ENCODE measurements around the gene C10orf90. TPM values are rescaled to one million over a fixed set of nuclear protein-coding genes. Genes with fewer than 3 reads are reported as not detected.

C10orf90 gene
- total and polyA plus RNA-seq, 4 donors = 0.05 to 0.25 TPM; not detected in 2

DNA sequence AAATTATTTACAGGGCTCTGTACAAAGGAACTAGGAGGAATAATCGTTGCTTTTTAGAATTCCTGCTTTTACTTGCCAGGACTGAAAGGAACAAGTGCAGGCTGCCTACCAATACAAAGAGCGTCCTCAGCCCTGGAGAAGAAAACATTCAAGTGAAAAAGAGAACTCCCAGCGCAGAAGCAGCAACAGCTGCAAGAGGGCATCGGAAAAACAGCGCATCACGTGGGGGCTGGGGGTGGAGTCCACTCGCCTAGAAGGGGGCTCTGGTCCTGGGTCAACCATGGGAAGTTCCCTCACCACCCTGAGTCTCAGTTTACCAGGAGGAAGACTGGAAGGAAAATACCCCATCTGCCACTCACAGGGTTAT is 385 bp upstream of the C10orf90 start:
- Histone ChIP-seq H3K27me3 (ENCODE audit: control insufficient read depth in 4 of 4, insufficient read depth in 4 of 4, low read length in 3 of 4) (no peaks in the 10 kb centered on the region), H3K36me3 (ENCODE audit: control insufficient read depth in 4 of 4, insufficient read depth in 3 of 4, low read depth in 1 of 4, low read length in 3 of 4) (no peaks in the 10 kb centered on the region), H3K4me3 (ENCODE audit: low read depth in 1 of 3, low read length in 3 of 3) (no peak overlapping the region), H3K4me1 (ENCODE audit: control insufficient read depth in 4 of 4, insufficient read depth in 4 of 4, low read length in 3 of 4) (no peaks in the 10 kb centered on the region), H3K9ac (ENCODE audit: low read depth in 1 of 2, low read length in 2 of 2) (no peak overlapping the region), H3K27ac (ENCODE audit: low read depth in 1 of 2, low read length in 2 of 2) (no peak overlapping the region), H3K9me3 (ENCODE audit: control insufficient read depth in 4 of 4, low read length in 3 of 4) (no peaks in the 10 kb centered on the region)
- TF ChIP-seq FOXA1 (IDR thresholded peaks at IDR 0.05) = no peak
- no peak for TF ChIP-seq YY1 (IDR thresholded peaks at IDR 0.05)
- TF ChIP-seq HNF4G (IDR thresholded peaks at IDR 0.05) = no peak
- no peak for TF ChIP-seq TAF1 (conservative IDR thresholded peaks at IDR 0.05)
- no peak for DNase-seq (ENCODE audit: low spot score)
- 51% methylated on average over 7 of the region's 7 CpGs for WGBS

- H3K27ac ChIP-seq (ENCODE audit: low read depth in 1 of 2, low read length in 2 of 2) = no peak overlapping the region
- WGBS = 63% methylated on average over 3 of the region's 3 CpGs
- no peaks in the 10 kb centered on the region for H3K36me3 ChIP-seq (ENCODE audit: control insufficient read depth in 4 of 4, insufficient read depth in 3 of 4, low read depth in 1 of 4, low read length in 3 of 4)
- no peaks in the 10 kb centered on the region for H3K9me3 ChIP-seq (ENCODE audit: control insufficient read depth in 4 of 4, low read length in 3 of 4)
- H3K4me1 ChIP-seq (ENCODE audit: control insufficient read depth in 4 of 4, insufficient read depth in 4 of 4, low read length in 3 of 4) = no peaks in the 10 kb centered on the region
- no peak overlapping the region for H3K4me3 ChIP-seq (ENCODE audit: low read depth in 1 of 3, low read length in 3 of 3)
- no peaks in the 10 kb centered on the region for H3K27me3 ChIP-seq (ENCODE audit: control insufficient read depth in 4 of 4, insufficient read depth in 4 of 4, low read length in 3 of 4)
- DNase-seq (ENCODE audit: low spot score) = no peak
- TF ChIP-seq JUND (IDR thresholded peaks at IDR 0.05) = no peak
- TF ChIP-seq, protein P1, sequence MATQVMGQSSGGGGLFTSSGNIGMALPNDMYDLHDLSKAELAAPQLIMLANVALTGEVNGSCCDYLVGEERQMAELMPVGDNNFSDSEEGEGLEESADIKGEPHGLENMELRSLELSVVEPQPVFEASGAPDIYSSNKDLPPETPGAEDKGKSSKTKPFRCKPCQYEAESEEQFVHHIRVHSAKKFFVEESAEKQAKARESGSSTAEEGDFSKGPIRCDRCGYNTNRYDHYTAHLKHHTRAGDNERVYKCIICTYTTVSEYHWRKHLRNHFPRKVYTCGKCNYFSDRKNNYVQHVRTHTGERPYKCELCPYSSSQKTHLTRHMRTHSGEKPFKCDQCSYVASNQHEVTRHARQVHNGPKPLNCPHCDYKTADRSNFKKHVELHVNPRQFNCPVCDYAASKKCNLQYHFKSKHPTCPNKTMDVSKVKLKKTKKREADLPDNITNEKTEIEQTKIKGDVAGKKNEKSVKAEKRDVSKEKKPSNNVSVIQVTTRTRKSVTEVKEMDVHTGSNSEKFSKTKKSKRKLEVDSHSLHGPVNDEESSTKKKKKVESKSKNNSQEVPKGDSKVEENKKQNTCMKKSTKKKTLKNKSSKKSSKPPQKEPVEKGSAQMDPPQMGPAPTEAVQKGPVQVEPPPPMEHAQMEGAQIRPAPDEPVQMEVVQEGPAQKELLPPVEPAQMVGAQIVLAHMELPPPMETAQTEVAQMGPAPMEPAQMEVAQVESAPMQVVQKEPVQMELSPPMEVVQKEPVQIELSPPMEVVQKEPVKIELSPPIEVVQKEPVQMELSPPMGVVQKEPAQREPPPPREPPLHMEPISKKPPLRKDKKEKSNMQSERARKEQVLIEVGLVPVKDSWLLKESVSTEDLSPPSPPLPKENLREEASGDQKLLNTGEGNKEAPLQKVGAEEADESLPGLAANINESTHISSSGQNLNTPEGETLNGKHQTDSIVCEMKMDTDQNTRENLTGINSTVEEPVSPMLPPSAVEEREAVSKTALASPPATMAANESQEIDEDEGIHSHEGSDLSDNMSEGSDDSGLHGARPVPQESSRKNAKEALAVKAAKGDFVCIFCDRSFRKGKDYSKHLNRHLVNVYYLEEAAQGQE (IDR thresholded peaks at IDR 0.05) = no peak
- no peak overlapping the region for H3K9ac ChIP-seq (ENCODE audit: low read depth in 1 of 2, low read length in 2 of 2)
Observed at GRCh38 chr10:126669168-126669567, 1.3 kb downstream of the C10orf90 start.

GRCh38 chr10:126668505-126668904 is 2.0 kb downstream of the C10orf90 start:
- H3K27ac ChIP-seq (ENCODE audit: low read depth in 1 of 2, low read length in 2 of 2) = no peak overlapping the region
- no peaks in the 10 kb centered on the region for H3K27me3 ChIP-seq (ENCODE audit: control insufficient read depth in 4 of 4, insufficient read depth in 4 of 4, low read length in 3 of 4)
- H3K36me3 ChIP-seq (ENCODE audit: control insufficient read depth in 4 of 4, insufficient read depth in 3 of 4, low read depth in 1 of 4, low read length in 3 of 4) = no peaks in the 10 kb centered on the region
- no peak for DNase-seq (ENCODE audit: low spot score)
- no peak overlapping the region for H3K4me3 ChIP-seq (ENCODE audit: low read depth in 1 of 3, low read length in 3 of 3)
- no peaks in the 10 kb centered on the region for H3K4me1 ChIP-seq (ENCODE audit: control insufficient read depth in 4 of 4, insufficient read depth in 4 of 4, low read length in 3 of 4)
- no peaks in the 10 kb centered on the region for H3K9me3 ChIP-seq (ENCODE audit: control insufficient read depth in 4 of 4, low read length in 3 of 4)
- no peak overlapping the region for H3K9ac ChIP-seq (ENCODE audit: low read depth in 1 of 2, low read length in 2 of 2)
- no peak for TF ChIP-seq MAX (IDR thresholded peaks at IDR 0.05)
- WGBS = 81% methylated on average over 4 of the region's 4 CpGs

- Histone ChIP-seq H3K4me1 (ENCODE audit: control insufficient read depth in 4 of 4, insufficient read depth in 4 of 4, low read length in 3 of 4) (no peaks in the 10 kb centered on the region), H3K9ac (ENCODE audit: low read depth in 1 of 2, low read length in 2 of 2) (no peak overlapping the region), H3K4me3 (ENCODE audit: low read depth in 1 of 3, low read length in 3 of 3) (no peak overlapping the region), H3K27ac (ENCODE audit: low read depth in 1 of 2, low read length in 2 of 2) (no peak overlapping the region), H3K9me3 (ENCODE audit: control insufficient read depth in 4 of 4, low read length in 3 of 4) (no peaks in the 10 kb centered on the region), H3K36me3 (ENCODE audit: control insufficient read depth in 4 of 4, insufficient read depth in 3 of 4, low read depth in 1 of 4, low read length in 3 of 4) (no peaks in the 10 kb centered on the region), H3K27me3 (ENCODE audit: control insufficient read depth in 4 of 4, insufficient read depth in 4 of 4, low read length in 3 of 4) (no peaks in the 10 kb centered on the region)
- 78% methylated on average over 3 of the region's 3 CpGs for WGBS
- TF ChIP-seq CTCF (IDR thresholded peaks at IDR 0.05; ENCODE audit: low read depth, low read length, missing input control) (no peak), NR2F2 (IDR thresholded peaks at IDR 0.05) (no peak), EGR1 (IDR thresholded peaks at IDR 0.05; ENCODE audit: low read depth in 2 of 2) (no peak), JUND (IDR thresholded peaks at IDR 0.05) (no peak), YY1 (IDR thresholded peaks at IDR 0.05) (no peak), RAD21 (IDR thresholded peaks at IDR 0.05) (no peak)
- DNase-seq (ENCODE audit: low spot score) = no peak
Observed at GRCh38 chr10:126667568-126667967, 2.9 kb downstream of the C10orf90 start.

Data from liver (tissue), 9 donors.